ENCODE measurements around the gene DHX58.

The DHX58 gene

GRCh38 chr17:42087042-42087701 is 25.3 kb downstream of the DHX58 start:
- ATAC-seq (no peak), DNase-seq (no peak)

GRCh38 chr17:42081516-42082129 is 30.9 kb downstream of the DHX58 start:
- ATAC-seq (no peak), DNase-seq (no peak)

- ATAC-seq, result no peak
Observed at GRCh38 chr17:42079541-42079940, 33.0 kb downstream of the DHX58 start.

GRCh38 chr17:42078396-42079043 is 34.0 kb downstream of the DHX58 start:
- no peak for ATAC-seq
- no peak for DNase-seq

More at GRCh38 chr17:42079541-42079940, 33.0 kb downstream of the DHX58 start:
- no peak for DNase-seq

- ATAC-seq, result no peak
- DNase-seq, result no peak
Observed at GRCh38 chr17:42077755-42078154, 34.8 kb downstream of the DHX58 start.

- ATAC-seq (no peak), DNase-seq (no peak)
Observed at GRCh38 chr17:42076797-42077559, 35.5 kb downstream of the DHX58 start.

GRCh38 chr17:42075789-42076188 is 36.7 kb downstream of the DHX58 start:
- no peak for ATAC-seq

GRCh38 chr17:42072323-42073187 is 40.0 kb downstream of the DHX58 start:
- peak; percentile 22 for DNase-seq
- ATAC-seq, result no peak

More at GRCh38 chr17:42075789-42076188, 36.7 kb downstream of the DHX58 start:
- DNase-seq, result no peak

GRCh38 chr17:42071810-42072209 is 40.7 kb downstream of the DHX58 start:
- ATAC-seq (no peak), DNase-seq (peak; percentile 31)

GRCh38 chr17:42068979-42069378 is 43.5 kb downstream of the DHX58 start:
- DNase-seq (no peak), ATAC-seq (no peak)

- ATAC-seq, result peak; percentile 30
- peak; percentile 86 for DNase-seq
Observed at GRCh38 chr17:42067371-42068091, 45.0 kb downstream of the DHX58 start.

GRCh38 chr17:42065201-42065600 is 47.3 kb downstream of the DHX58 start:
- no peak for DNase-seq
- ATAC-seq, result no peak

- no peak for ATAC-seq
- DNase-seq, result no peak
Observed at GRCh38 chr17:42062681-42063080, 49.8 kb downstream of the DHX58 start.

GRCh38 chr17:42061646-42062487 is 50.6 kb downstream of the DHX58 start:
- no peak for ATAC-seq
- DNase-seq, result no peak

GRCh38 chr17:42060231-42060630 is 52.3 kb downstream of the DHX58 start:
- no peak for DNase-seq
- no peak for ATAC-seq

- ATAC-seq, result no peak
- no peak for DNase-seq
Observed at GRCh38 chr17:42059815-42060214, 52.7 kb downstream of the DHX58 start.

GRCh38 chr17:42058063-42058462 is 54.5 kb downstream of the DHX58 start:
- ATAC-seq, result no peak
- no peak for DNase-seq

- no peak for ATAC-seq
- DNase-seq, result no peak
Observed at GRCh38 chr17:42056635-42057034, 55.9 kb downstream of the DHX58 start.

GRCh38 chr17:42055496-42055895 is 57.0 kb downstream of the DHX58 start:
- DNase-seq, result no peak
- no peak for ATAC-seq

- DNase-seq (no peak), ATAC-seq (no peak)
Observed at GRCh38 chr17:42055027-42055426, 57.5 kb downstream of the DHX58 start.

All from stimulated activated naive CD8-positive, alpha-beta T cell treated with anti-CD3 and anti-CD28 coated beads, Interleukin-15, Interleukin-2, amounts not matched to agents 100 U/mL and 50 U/mL, for 24 hours (primary cell).